Karpas-422 (cell line): ENCODE data around the gene ABLIM1. TPM values are rescaled to one million over a fixed set of nuclear protein-coding genes. Genes with fewer than 3 reads are reported as not detected.

Source experiments
- DNase-seq: peaks from one replicate; pipeline ENCODE4 v3.0.0-alpha.2; 2015
- H2AFZ ChIP-seq: fragments of 200-600 bp; sonication (generic); 2 replicates; pipeline ENCODE4 v1.6.1; 2014; ENCODE audit warnings: antibody characterized with exemption, low read length, mixed read lengths
- H3K27ac ChIP-seq: fragments of 200-600 bp; sonication (generic); 2 replicates; pipeline ENCODE4 v1.5.1; 2014; ENCODE audit warnings: mild to moderate bottlenecking, low read length, moderate library complexity
- H3K27me3 ChIP-seq: fragments of 200-600 bp; sonication (generic); 2 replicates; pipeline ENCODE4 v1.6.1; 2014; ENCODE audit warnings: low read length, mixed read lengths
- H3K36me3 ChIP-seq: fragments of 200-600 bp; sonication (generic); 2 replicates; pipeline ENCODE4 v1.6.1; 2014; ENCODE audit warnings: low read length, mixed read lengths; ENCODE audit not compliant: insufficient read depth
- H3K4me1 ChIP-seq: fragments of 200-600 bp; sonication (generic); 2 replicates; pipeline ENCODE4 v1.6.1; 2014; ENCODE audit warnings: mild to moderate bottlenecking, low read length, mixed read lengths
- H3K4me2 ChIP-seq: fragments of 200-600 bp; sonication (generic); 2 replicates; pipeline ENCODE4 v1.6.1; 2014; ENCODE audit warnings: low read length, low read depth, mild to moderate bottlenecking; ENCODE audit not compliant: poor library complexity, severe bottlenecking
- H3K4me3 ChIP-seq: fragments of 200-600 bp; sonication (generic); 2 replicates; pipeline ENCODE4 v1.5.1; 2014; ENCODE audit warnings: mild to moderate bottlenecking, antibody characterized with exemption, low read length, mixed read lengths
- H3K79me2 ChIP-seq: fragments of 200-600 bp; sonication (generic); 2 replicates; pipeline ENCODE4 v1.6.1; 2014; ENCODE audit warnings: mild to moderate bottlenecking, low read length, mixed read lengths
- H3K9ac ChIP-seq: fragments of 200-600 bp; sonication (generic); 2 replicates; pipeline ENCODE4 v1.6.0; 2014; ENCODE audit warnings: low read length
- H3K9me2 ChIP-seq: fragments of 200-600 bp; sonication (generic), shearing (Covaris generic); replicated peaks from 2 replicates; pipeline ENCODE4 v1.6.0; 2014; ENCODE audit warnings: mild to moderate bottlenecking, low read length, moderate library complexity; ENCODE audit not compliant: insufficient read depth
- H3K9me3 ChIP-seq: fragments of 300-700, 200-600 bp; sonication (generic); 2 replicates; pipeline ENCODE4 v1.6.1; 2014; ENCODE audit warnings: low read length, mixed read lengths
- H4K20me1 ChIP-seq: fragments of 200-600 bp; sonication (generic); 2 replicates; pipeline ENCODE4 v1.6.1; 2014; ENCODE audit warnings: mild to moderate bottlenecking, antibody characterized with exemption, low read length, low read depth; ENCODE audit not compliant: insufficient read depth
- total RNA-seq: library from RNA; depleted of rRNA; stranded (reverse); fragments of >200 nt; shearing (Covaris generic); gene quantifications from 2 replicates; pipeline ENCODE4 v1.2.3, GENCODE V29; 2014; ENCODE audit warnings: low replicate concordance

ABLIM1 gene
- total RNA-seq, 1 experiment from 2014 or later = 131 TPM

DNA sequence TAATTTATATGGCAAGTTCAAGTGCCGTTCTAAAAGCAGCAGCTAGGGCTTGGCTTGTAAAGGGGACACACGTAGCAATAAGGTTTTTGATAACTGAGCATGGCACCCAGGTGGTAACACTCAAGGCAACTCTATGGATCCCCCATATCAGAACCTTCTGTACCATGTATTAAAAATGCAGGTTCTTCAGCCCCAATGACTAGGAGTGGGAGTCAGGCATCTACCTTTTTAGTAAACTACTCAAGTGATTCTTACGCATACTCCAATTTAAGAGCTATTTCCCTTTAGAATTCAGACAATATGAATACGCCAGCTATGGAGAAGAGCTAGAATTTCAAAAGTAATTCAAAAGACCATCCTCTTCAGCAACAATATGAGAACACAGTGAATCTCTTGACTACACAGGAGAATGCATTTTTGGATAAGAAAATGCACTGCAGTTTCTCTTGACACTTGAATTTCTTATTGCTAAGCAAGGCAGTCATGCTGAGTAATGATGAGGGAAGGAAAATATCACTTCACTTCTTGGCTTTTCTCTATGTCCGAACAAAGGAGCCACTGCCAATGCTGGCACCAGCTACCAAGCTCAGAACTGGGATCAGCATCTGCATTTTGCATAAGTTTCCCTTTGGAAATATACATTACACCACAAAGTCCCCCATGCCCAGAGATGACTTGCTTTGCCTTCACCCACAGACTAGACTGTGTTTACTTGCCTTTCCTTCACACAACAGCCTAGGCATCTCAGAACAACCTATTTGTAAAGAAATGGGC, 53.5 kb downstream of the ABLIM1 start:
- Histone ChIP-seq H3K27me3 (no peaks in the 10 kb centered on the region), H3K9me3 (no peaks in the 10 kb centered on the region), H3K27ac (no peak overlapping the region), H3K36me3 (no peaks in the 10 kb centered on the region), H4K20me1 (no peaks in the 10 kb centered on the region), H3K4me1 (no peaks in the 10 kb centered on the region), H3K79me2 (no peaks in the 10 kb centered on the region), H3K9me2 (no peaks in the 10 kb centered on the region), H2AFZ (no peak overlapping the region), H3K9ac (no peak overlapping the region), H3K4me2 (no peak overlapping the region), H3K4me3 (no peak overlapping the region)
- no peak for DNase-seq

GRCh38 chr10:114603948-114604347, 54.1 kb downstream of the ABLIM1 start:
- Histone ChIP-seq H3K9me2 (no peaks in the 10 kb centered on the region), H3K4me3 (no peak overlapping the region), H3K4me2 (no peak overlapping the region), H3K9ac (no peak overlapping the region), H3K79me2 (no peaks in the 10 kb centered on the region), H3K4me1 (no peaks in the 10 kb centered on the region), H2AFZ (no peak overlapping the region), H4K20me1 (no peaks in the 10 kb centered on the region), H3K27me3 (no peaks in the 10 kb centered on the region), H3K36me3 (no peaks in the 10 kb centered on the region), H3K27ac (no peak overlapping the region), H3K9me3 (no peaks in the 10 kb centered on the region)
- DNase-seq = no peak

DNA sequence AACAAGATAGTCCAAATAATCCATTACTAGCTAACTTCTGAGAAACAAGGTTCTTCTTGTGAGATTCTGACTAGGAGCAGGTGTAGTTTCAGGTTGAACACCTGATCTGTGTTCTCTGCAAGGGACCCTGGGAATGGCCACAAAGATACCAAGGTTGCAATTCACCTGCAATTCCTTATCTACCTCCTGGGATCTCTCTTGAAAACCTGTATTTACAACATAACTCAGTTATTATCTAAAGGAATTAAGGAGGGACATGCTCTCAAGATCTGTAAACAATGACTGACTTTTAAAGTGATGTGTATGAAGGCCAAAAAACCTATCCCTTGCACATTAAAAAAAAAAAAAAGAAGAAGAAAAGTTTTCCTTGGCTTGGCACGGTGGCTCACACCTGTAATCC, 54.8 kb downstream of the ABLIM1 start:
- Histone ChIP-seq H3K36me3 (no peaks in the 10 kb centered on the region), H3K27ac (no peak overlapping the region), H3K4me1 (no peaks in the 10 kb centered on the region), H3K9me2 (no peaks in the 10 kb centered on the region), H3K4me3 (no peak overlapping the region), H4K20me1 (no peaks in the 10 kb centered on the region), H3K9me3 (no peaks in the 10 kb centered on the region), H3K9ac (no peak overlapping the region), H3K27me3 (no peaks in the 10 kb centered on the region), H2AFZ (no peak overlapping the region), H3K79me2 (no peaks in the 10 kb centered on the region), H3K4me2 (no peak overlapping the region)
- DNase-seq = no peak

- no peak for DNase-seq
- Histone ChIP-seq H3K9me3 (no peaks in the 10 kb centered on the region), H4K20me1 (no peaks in the 10 kb centered on the region), H3K27me3 (no peaks in the 10 kb centered on the region), H3K4me2 (no peak overlapping the region), H3K9me2 (no peaks in the 10 kb centered on the region), H3K9ac (no peak overlapping the region), H3K79me2 (no peaks in the 10 kb centered on the region), H2AFZ (no peak overlapping the region), H3K4me1 (no peaks in the 10 kb centered on the region), H3K36me3 (no peaks in the 10 kb centered on the region), H3K27ac (no peak overlapping the region), H3K4me3 (no peak overlapping the region)
Measured at GRCh38 chr10:114600057-114600456, 58.0 kb downstream of the ABLIM1 start.

DNA sequence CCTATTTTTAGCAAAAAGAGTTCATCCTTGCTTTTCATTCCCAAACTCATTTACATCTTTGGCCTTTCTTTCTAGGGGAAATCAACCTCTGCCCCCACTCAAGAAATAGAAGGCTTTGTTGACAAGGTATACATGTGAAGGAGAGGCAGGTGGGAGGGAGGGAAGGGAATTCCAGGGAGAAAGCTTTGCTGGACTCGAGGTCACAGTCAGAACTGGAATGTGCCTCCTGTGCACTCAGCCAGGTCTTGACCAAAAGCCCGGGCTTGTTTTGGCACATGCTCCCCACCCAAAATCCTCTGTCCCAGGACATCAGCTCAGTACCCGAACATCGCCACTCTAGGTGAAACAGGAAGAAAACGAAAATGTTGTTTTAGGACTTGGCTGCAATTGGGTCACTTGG, 61.3 kb downstream of the ABLIM1 start:
- no peaks in the 10 kb centered on the region for H3K4me1 ChIP-seq
- DNase-seq = no peak
- H3K4me2 ChIP-seq = no peak overlapping the region
- no peak overlapping the region for H3K9ac ChIP-seq
- no peaks in the 10 kb centered on the region for H3K79me2 ChIP-seq
- H3K36me3 ChIP-seq = no peaks in the 10 kb centered on the region
- no peak overlapping the region for H3K27ac ChIP-seq
- H4K20me1 ChIP-seq = no peaks in the 10 kb centered on the region
- no peaks in the 10 kb centered on the region for H3K9me2 ChIP-seq
- no peak overlapping the region for H3K4me3 ChIP-seq
- H2AFZ ChIP-seq = no peak overlapping the region
- no peaks in the 10 kb centered on the region for H3K9me3 ChIP-seq
- no peaks in the 10 kb centered on the region for H3K27me3 ChIP-seq

DNA sequence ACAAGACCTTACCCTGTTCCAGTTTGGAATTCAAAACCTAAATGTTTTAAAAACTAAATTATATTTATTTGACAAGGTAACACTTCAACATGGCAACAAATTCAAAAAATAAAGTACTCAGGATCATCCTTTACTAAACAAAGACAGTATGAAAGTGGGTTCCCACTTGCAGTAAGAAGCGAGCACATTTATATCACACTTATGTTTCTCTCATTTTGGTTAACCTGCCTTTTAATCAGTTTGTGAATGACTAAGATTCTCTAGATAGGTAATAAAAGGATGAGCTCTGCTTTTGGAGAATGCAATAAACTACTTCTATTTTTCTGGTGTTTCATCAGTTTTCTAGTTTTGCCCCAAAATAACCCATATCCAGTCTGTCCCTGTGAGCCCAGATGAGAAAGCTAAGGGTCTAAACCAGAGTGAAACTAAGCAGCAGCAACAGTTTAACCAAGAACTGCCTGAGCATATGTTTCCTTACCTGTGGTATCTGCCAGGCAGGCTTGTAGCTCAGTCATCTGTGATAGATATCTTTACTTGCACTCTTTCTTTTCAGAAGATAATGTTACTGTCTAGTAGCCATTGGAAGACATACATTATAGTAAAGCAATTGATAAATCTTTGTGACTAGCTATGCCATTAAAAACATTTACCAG, 64.1 kb downstream of the ABLIM1 start:
- Histone ChIP-seq H3K9me3 (no peaks in the 10 kb centered on the region), H2AFZ (no peak overlapping the region), H4K20me1 (no peaks in the 10 kb centered on the region), H3K79me2 (no peaks in the 10 kb centered on the region), H3K36me3 (no peaks in the 10 kb centered on the region), H3K9ac (no peak overlapping the region), H3K27ac (no peak overlapping the region), H3K4me3 (no peak overlapping the region), H3K9me2 (no peaks in the 10 kb centered on the region), H3K4me1 (no peaks in the 10 kb centered on the region), H3K4me2 (no peak overlapping the region), H3K27me3 (no peaks in the 10 kb centered on the region)
- no peak for DNase-seq

- Histone ChIP-seq H3K36me3 (no peaks in the 10 kb centered on the region), H3K9me2 (no peaks in the 10 kb centered on the region), H4K20me1 (no peaks in the 10 kb centered on the region), H3K9ac (no peak overlapping the region), H2AFZ (no peak overlapping the region), H3K4me1 (no peaks in the 10 kb centered on the region), H3K79me2 (no peaks in the 10 kb centered on the region), H3K27ac (no peak overlapping the region), H3K4me3 (no peak overlapping the region), H3K27me3 (no peaks in the 10 kb centered on the region), H3K9me3 (no peaks in the 10 kb centered on the region), H3K4me2 (no peak overlapping the region)
- no peak for DNase-seq
Measured at GRCh38 chr10:114593240-114593792, 64.8 kb downstream of the ABLIM1 start.

- DNase-seq = no peak
- H3K4me2 ChIP-seq = no peak overlapping the region
- H3K9me3 ChIP-seq = no peaks in the 10 kb centered on the region
- H3K9ac ChIP-seq = no peak overlapping the region
- H3K4me1 ChIP-seq = no peaks in the 10 kb centered on the region
- H4K20me1 ChIP-seq = no peaks in the 10 kb centered on the region
- H3K79me2 ChIP-seq = no peaks in the 10 kb centered on the region
- no peaks in the 10 kb centered on the region for H3K27me3 ChIP-seq
- no peaks in the 10 kb centered on the region for H3K36me3 ChIP-seq
- no peak overlapping the region for H3K27ac ChIP-seq
- H3K9me2 ChIP-seq = no peaks in the 10 kb centered on the region
- H3K4me3 ChIP-seq = no peak overlapping the region
- H2AFZ ChIP-seq = no peak overlapping the region
Measured at GRCh38 chr10:114590993-114591392, 67.1 kb downstream of the ABLIM1 start.
